ENCODE measurements around the gene CWC27.
"Not testable (repeated sequence)": the region's sequence is repeated elsewhere in the genome, so short reads cannot be mapped to it uniquely, and the experiment has no call there.

The CWC27 gene

DNA sequence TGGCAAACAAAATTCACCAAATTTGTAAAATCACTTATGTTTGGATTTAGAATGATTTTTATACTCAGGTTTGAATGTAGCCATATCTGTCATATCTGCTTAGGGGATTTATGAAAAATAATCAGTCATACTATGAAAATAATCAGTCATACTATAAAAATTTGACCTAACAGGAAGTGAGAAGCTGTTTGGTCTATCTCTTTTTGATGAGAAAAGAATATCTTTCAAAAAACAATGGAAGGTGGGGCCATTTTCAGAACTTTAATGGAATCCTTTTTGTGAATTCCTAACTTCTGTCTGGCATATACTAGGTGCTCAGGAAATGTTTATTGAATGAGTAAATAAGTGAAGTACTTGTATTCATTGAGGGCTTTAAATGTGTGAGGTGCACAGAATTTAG, 70.1 kb downstream of the CWC27 start:
- no peak for DNase-seq (ENCODE audit: low spot score)

DNA sequence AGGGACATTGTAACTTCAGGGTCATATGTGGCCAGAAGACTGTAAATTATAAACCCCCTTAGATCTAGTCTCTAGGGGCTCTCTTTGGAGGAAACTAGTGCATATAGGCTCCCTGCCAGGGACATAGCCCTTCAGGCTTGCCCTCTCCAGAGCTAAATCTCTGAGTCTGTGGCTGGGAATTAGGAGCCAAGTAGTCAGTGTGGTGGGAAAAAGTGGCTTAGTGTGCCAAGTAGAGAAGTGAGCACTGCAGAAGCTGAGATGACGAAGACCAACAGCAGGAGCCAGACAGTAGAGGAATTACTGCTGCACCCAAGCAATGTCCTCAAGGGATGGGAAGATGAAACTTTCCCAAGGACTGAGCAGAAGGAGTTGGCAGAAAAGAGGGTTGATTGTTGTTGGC, 71.2 kb downstream of the CWC27 start:
- no peak for DNase-seq (ENCODE audit: low spot score)

DNA sequence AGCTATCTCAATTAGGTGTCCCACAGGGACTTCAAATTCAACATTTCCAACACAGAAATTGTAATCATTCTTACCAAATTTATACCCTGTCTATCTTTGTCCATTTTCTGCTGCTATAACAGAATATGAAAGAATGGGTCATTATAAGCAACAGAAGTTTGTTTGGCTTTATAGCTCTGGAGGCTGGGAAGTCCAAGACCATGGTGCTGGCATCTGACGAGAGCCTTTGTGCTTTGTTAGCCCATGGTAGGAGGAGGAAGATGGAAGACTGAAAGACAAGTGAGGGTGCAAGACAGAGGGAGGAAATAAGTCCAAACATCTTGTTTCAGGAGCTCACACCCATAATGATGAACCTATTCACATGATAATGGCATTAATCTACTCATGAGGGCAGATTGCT, 72.2 kb downstream of the CWC27 start:
- DNase-seq (ENCODE audit: low spot score) = no peak

DNA sequence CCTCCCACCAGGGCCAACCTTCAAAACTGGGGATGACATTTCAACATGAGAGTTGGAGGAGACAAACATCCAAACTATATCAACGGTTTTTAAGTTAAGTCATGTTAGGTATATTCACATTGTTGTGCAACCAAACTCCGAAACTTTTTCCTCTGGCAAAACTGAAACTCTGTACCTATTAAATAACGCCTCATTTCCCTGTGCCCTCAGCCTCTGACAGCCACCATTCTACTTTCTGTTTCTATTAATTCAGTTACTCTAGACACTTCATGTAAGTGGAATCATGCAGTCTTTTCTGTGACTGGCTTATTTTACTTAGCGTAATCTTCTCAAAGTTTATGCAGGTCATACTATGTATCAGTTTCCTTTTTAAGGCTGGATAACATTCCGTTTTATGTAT, 85.0 kb downstream of the CWC27 start:
- no peak for DNase-seq (ENCODE audit: low spot score)

DNA sequence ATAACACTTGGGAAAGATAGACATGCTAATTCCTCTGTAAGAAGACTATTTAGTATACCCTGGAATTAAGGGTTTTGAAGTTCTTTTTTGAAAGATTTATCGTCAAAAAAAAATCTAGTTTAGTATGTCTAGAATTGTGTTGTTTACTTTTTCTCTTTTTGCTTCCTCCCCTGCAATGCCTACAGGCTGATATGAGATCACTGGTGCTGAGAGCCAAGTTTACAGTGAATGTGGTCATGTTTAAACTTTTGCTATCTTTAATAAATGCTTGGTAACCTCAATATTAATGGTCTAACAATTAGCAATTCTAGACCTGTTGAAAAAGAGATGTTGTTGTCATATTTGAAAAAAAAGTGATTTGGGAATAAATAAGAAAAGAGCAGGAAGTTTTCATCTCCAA, 86.1 kb downstream of the CWC27 start:
- DNase-seq (ENCODE audit: low spot score) = no peak

DNA sequence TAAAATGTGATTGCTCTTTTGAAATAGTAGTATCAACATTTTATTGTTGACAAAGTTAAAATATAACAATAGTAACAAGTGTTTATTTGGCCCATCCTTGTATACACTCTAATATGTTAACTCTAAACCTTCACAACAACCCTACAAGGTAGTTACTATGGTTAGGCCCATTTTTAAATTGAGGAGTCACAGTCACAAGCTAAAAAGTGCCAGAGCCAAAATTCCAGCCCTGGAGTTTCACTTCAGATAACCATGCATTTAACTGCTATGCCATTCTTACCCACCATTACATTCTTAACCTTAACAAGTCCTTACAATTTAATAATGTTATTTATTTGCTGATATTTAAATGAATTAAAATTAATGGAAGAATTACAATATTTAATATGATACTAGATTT, 91.2 kb downstream of the CWC27 start:
- no peak for DNase-seq (ENCODE audit: low spot score)

DNA sequence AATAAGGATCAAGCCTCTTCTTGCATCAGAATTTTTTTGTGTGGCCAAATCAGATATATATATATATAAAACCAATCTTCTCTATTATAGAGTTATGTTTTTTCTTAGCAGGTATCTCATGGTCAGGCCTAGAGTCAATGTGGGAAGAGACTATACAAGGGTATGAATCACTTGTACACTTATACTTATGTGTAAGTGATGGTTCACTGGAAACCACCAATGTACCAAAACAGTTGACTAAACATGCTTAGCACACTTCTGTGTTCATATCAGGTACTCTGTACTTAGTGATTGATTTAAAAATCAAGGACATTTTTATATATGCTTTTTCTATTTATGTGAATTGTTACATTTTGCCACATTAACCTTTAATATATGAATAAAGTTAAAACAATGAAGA, 92.6 kb downstream of the CWC27 start:
- DNase-seq (ENCODE audit: low spot score) = no peak

DNA sequence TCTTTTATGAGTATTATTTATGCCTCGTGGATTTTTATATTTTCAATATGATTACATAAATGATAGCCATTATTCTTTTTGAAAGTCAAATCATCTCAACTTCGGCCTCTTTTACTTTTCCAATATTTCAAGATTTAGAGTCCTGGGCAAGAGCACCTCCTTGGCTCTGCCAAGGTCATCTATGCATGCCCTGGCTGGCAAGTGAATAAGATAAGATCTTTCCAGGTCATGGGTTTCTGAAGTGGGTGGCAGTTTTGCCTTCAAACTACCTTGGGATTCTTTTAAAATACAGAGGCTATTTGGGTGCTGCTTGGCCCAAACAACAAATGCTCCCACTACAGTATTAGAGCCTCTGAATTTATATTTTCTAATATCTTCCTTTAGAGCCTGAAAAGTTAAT, 95.4 kb downstream of the CWC27 start:
- no peak for DNase-seq (ENCODE audit: low spot score)

DNA sequence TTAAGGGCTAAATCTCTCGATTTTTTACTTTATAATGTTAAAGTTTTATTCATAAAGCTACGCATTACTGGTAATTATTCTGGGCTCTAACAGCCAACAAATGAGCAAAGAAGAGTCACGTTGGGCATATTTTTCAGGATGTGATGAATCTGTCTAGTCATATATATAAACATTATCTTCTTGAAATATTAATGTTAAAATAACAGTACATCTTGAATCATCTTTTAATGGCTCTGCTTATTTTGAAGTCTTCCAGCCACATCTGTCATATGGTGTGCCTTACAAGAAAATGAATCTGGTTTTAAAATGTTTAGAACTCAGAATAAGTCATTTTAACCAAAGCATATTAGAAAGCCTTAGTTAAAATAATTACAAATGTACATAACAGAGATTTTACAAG, 96.9 kb downstream of the CWC27 start:
- DNase-seq (ENCODE audit: low spot score) = no peak

DNA sequence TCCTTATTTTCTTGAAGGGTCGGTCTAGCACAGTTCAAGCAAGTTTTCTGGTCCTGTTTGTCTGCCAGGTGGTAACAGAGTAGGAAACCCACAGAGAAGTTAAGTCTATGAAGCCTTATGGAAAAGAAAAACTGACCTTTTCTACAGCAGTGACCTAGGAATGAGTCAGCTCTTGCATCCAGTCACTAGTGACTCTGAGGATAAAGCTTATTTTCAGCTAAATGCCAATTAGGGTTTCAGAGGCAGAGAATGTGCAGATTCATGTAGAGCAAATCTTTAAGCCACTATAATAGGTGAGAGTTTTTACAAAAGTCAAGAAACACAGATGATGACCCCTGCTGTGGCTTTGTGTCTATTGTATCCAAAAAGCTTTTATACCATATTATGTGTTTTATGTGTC, 100.7 kb downstream of the CWC27 start:
- DNase-seq (ENCODE audit: low spot score) = no peak

DNA sequence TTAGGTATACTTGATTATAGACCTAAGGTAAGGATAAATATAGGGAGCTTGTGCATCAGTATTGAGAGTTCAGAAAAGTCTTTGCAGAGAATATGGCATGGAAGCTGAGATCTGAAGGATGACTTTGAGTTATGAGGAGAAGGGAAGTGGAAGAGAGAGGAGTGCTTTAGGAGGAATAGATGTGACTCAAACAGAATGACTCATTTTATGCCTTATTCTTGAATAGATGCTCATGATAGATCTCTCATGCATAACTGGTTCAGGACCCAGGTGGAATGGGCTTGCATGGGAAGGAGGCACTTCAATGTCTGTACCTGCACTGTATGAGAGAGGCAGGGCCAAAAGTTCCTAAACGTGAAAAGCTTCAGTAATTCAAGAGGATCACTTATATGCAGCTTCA, 103.3 kb downstream of the CWC27 start:
- DNase-seq (ENCODE audit: low spot score) = no peak

DNA sequence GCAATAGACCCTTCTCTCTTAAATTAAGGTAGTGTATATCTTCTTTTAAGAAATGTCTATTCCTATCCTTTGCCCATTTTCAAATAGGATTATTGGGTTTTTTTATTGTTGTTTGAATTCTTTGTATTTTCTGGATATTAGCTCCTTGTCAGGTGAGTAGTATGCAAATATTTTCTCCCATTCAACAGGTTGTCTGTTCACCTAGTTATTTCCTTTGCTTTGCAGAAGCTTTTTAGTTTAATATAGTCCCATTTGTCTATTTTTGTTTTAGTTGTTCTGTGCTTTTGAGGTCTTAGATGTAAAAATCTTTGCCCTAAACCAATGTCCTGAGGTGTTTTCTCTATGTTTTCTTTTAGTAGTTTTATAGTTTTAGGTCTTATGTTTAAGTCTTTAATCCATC, 104.7 kb downstream of the CWC27 start:
- no peak for DNase-seq (ENCODE audit: low spot score)

DNA sequence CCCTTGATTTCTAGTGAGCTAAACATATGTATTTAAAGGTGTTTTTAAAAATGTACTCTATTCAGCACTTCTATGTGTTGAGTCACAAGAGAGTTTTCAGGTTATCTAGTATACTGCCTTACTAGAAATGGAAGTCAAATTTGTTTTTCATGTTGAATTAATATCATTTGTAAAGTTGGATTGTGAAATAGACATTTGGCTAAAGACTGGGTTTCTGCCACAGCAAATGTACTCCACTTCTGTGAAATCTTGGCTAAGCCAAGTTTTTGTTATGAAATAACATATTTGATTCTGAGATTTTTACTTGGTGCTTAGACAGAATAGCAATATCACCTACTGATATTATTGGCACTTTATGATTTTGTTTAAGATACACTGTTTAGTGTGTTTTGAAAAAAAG, 106.0 kb downstream of the CWC27 start:
- DNase-seq (ENCODE audit: low spot score) = no peak

DNA sequence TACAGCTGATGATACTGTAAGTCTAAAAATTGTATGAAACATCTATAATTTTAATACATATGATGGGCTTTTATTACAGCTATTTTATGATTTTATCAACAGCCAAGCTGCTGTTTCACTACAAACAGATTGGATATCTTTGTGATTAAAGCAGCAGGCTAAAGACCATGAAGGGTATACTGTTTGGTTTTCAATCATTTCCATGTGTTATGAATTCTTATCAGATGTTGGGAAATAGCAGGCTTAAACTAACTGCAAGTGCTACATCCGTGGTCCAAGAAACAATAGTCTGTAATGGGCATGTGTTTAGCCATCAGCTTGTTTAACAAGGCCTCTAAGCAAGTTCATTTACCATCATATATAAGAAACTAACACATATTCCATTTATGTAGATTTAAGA, 107.5 kb downstream of the CWC27 start:
- no peak for DNase-seq (ENCODE audit: low spot score)

DNA sequence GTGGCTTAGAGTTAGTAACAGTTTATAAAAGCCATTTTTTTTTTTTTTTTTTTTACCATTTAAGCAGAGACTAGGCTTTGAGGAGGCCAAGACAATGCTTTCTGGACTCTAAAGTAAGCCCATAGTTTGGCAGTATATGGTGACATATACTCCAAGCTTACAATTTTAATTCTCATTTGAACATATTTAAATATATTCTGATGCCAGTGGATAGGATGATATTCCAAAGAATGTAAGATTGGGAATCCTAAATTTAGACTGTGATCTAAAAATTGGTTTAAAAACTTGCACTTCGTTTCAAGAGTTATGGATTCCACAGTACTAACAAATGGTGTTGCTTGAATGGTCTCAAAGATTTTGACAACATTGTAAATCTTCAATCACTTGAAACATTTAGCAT, 112.1 kb downstream of the CWC27 start:
- no peak for DNase-seq (ENCODE audit: low spot score)

DNA sequence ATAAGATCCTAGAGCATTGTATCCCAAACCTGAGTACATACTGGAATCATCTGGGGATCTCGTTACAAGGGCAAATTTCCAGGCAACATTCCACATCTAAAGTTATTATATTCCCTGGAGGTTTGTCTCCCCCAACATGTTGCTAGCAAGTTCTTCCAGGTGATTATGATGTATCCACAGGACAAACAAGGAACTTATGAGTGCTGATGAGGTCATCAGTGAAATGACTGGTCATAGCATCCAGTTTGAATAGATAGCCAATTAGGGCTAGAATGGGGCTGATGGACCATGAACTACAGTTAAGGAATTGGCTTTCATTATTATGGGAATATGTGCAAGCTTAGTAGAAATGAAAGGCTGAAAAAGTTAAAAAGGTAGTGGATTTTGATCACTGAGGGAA, 115.2 kb downstream of the CWC27 start:
- DNase-seq (ENCODE audit: low spot score) = no peak

DNA sequence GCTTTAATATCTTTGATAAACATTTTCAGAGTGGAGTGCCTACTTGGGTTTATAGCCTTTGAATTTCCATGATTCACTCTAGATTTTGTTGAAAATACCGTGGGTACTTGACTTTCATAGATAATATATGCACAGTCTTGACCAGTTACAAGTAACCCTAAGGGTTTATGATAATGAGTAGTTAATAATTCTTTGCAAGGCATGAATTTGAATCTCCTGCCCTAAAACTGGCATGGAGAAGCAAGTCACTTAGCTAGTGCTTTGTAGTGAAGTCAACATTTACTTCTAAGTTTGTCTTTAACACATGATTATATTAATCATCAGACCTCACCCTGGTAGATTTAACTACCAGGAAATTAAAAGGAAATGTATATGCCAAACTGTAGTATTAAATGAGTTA, 115.8 kb downstream of the CWC27 start:
- DNase-seq (ENCODE audit: low spot score) = no peak

DNA sequence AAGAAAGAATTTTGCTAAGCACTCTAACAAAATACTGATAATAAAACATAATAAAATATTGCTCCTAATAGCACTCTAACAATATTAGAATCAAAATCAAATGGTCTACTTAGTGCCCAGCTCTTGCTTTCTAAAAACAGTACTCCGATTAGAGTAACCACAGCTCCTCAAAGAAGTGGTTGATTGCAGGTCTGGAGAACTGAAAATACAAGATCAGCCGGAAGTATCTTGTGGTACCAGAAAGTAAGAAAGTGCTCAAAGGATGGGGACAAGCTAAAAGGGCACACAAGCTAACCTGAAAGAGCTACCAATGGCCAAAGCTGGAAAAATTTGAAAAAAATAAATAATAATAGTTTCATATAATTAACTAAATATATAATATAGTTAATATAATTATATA, 119.2 kb downstream of the CWC27 start:
- no peak for DNase-seq (ENCODE audit: low spot score)

DNA sequence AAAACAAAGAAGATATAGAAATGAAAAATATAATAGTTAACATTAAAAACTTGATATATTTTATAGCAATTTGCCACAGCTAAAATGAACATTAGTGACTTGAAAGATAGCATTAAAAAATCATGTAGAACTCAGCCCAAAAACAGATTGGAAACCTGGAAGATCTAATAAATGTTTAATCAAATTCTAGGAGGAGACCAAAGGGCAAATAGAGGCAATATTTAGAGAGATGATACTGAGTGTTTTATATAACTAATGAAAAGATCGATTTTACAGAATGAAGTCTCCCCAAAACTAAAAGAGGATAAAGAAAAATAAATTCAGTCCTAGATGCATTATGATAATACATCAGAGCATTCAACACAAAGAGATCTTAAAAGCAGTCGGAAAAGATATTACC, 127.0 kb downstream of the CWC27 start:
- DNase-seq (ENCODE audit: low spot score) = no peak

DNA sequence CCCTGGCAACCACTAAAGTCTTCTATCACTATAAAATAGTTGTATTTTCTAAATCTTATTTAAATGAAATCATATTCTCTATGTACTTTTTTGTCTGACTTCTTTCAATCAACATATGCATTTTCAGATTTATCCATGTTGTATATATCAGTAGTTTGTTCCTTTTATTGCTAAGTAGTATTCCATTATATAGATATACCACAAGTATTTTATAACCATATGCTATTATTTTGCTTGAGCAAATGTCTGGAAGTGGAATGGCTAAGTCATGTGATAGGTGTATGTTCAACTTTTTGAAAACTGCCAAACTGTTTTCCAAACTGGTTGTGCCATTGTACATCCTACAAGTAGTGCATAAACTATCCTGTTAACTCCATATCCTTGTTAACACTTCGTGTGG, 131.1 kb downstream of the CWC27 start:
- no peak for DNase-seq (ENCODE audit: low spot score)

DNA sequence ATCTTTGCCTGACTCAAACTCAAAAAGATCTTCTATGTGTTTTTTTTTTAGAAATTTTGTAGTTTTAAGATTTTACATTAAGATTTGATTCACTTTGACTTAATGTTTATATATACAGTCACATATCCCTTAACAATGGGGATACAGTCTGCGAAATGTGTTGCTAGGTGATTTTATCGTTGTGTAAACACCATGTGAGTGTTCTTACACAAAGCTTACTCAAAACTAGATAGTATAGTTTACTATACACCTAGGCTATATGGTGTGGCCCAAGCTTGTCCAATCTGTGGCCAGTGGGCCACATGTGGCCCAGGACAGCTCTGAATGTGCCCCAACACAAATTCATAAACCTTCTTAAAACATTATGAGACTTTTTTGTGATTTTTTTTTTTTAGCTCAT, 131.9 kb downstream of the CWC27 start:
- no peak for DNase-seq (ENCODE audit: low spot score)

DNA sequence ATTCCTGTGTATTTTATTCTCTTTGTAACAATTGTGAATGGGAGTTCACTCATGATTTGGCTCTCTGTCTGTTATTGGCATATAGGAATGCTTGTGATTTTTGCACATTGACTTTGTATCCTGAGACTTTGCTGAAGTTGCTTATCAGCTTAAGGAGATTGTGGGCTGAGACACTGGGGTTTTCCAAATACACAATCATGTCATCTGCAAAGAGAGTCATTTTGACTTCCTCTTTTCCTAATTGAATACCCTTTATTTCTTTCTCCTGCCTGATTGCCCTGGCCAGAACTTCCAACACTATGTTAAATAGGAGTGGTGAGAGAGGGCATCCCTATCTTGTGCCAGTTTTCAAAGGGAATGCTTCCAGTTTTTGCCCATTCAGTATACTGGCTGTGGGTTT, 138.7 kb downstream of the CWC27 start:
- not testable (repeated sequence) for DNase-seq (ENCODE audit: low spot score)

DNA sequence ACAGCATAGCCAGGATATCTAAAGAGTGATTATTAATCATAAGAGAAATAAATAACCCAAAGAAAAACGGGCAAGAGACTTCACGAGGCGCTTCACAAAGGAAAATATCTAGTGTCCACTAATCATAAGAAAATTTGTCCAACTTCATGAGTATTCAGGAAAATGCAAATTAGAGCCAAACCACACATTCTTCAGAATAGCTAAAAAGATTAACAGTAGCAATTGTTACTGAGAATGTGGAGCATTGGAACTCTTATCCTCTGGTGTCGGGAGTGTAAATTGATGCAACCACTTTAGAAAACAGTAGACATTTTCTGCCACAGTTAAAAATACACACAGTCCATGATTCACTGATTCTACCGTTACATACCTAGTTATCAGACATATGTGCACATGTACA, 145.7 kb downstream of the CWC27 start:
- DNase-seq (ENCODE audit: low spot score) = no peak

DNA sequence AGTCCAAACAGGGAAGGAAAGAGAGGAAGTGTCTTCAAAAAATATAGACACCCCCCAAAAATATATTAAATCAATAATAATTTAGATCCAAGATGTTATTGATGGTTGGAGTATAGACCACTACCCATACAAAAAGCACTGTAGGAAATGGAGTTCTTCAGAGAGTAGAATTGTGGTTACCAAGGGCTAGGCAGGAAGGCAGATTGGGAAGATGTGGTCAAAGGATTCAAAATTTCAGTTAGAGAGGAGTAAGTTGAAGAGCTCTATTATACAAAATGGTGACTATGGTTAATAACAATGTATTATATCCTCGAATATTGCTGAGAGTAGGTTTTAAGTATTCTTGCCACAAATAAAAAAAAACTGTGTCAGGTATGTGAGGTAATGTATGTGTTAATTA, 149.4 kb downstream of the CWC27 start:
- DNase-seq (ENCODE audit: low spot score) = no peak

DNA sequence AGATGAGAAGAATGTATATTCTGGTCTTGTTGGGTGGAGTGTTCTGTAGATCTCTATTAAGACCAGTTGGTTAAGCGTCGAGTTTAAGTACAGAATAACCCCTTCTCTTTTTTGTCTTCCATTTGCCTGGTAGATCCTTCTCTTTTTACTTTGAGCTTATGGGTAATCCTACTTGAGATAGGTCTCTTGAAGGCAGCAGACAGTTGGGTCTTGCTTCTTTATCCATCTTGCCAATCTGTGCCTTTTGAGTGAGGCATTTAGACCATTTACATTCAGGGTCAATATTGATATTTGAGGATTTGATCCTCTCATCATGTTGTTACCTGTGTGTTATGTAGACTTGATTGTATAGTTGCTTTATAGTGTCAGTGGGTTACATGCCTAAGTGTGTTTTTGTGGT, 152.7 kb downstream of the CWC27 start:
- no peak for DNase-seq (ENCODE audit: low spot score)

Data from LoVo (cell line).